Ovary (tissue), 9 donors: ENCODE data around the gene UQCR11. TPM values are rescaled to one million over a fixed set of nuclear protein-coding genes. Genes with fewer than 3 reads are reported as not detected.
A peak's percentile ranks its signal among the peaks of the same experiment; 100 is the strongest.

Experiments
- DNase-seq, 5 donors: peaks; one replicate each; pipeline ENCODE4 v3.0.0-alpha.2; 2019 to 2020
- H3K27ac ChIP-seq, 2 donors: fragments of 200-600 bp; one replicate each; pipeline versions ENCODE4 v1.5.1 to v1.8.0; 2019 to 2022
- H3K27me3 ChIP-seq: fragments of 200-600 bp; one replicate; pipeline ENCODE4 v1.8.0; 2022
- H3K36me3 ChIP-seq: fragments of 200-600 bp; sonication (generic); one replicate; pipeline ENCODE4 v1.5.1; 2019
- H3K4me1 ChIP-seq: one replicate; pipeline ENCODE4 v1.8.1; 2013; ENCODE audit warnings: mild to moderate bottlenecking, moderate library complexity; ENCODE audit not compliant: insufficient read depth
- H3K4me3 ChIP-seq: fragments of 200-600 bp; sonication (generic); one replicate; pipeline ENCODE4 v1.5.1; 2017
- H3K9me3 ChIP-seq, 2 donors: fragments of 200-600 bp in 1 of 2; sonication (generic) in 1 of 2; one replicate each; pipeline versions ENCODE4 v1.5.1 to v1.8.1; 2013 to 2019; ENCODE audit warnings: mild to moderate bottlenecking in 1 of 2, moderate library complexity in 1 of 2
- EP300 ChIP-seq: sonication (generic); formaldehyde crosslinking; IDR thresholded peaks from one replicate; pipeline ENCODE4 v1.6.1; 2017; ENCODE audit warnings: antibody characterized with exemption
- POLR2A ChIP-seq: fragments of 450-650 bp; IDR thresholded peaks from one replicate; pipeline ENCODE4 v1.6.1; 2017; ENCODE audit warnings: antibody characterized with exemption, mild to moderate bottlenecking, moderate library complexity
- WGBS, 3 donors: extraction: QIAGEN DNeasy Blood & Tissue Kit in 1 of 3; methylation state at CpG; one replicate each; pipeline versions ENCODE4 v1.1.5 to v1.1.7; 2013 to 2017; 5-methylcytosine and 5-hydroxymethylcytosine counted together
- intact Hi-C, 4 donors: fragments of 100-400 bp; cut with DNase I; formaldehyde crosslinking; loops; one replicate each; pipeline versions ENCODE4 v1.11.0 to v1.15.1; 2022 to 2023
- polyA plus RNA-seq, 2 donors: library from polyadenylated mRNA; stranded (reverse); fragments of 200-250 nt in 1 of 2; fragments of 350-450 nt in 1 of 2; fragmentation: Illumina TruSeq in 1 of 2; extraction: RNeasy Lipid Tissue Mini Kit (QIAGEN cat#74804) in 1 of 2; gene quantifications; one replicate each; pipeline ENCODE4 v1.2.3, GENCODE V29; 2013 to 2014
- total RNA-seq, 7 donors: library from RNA; depleted of rRNA in 2 of 7; stranded (reverse); fragments of >200 nt in 2 of 7; fragmentation: NEBNext Ultra II Directional in 3 of 7; extraction: Animal tissue kit (Norgen Biotek cat#: 25700) in 3 of 7; gene quantifications; one replicate each; pipeline versions ENCODE4 v1.1.0 to v1.2.4, GENCODE V29; 2016 to 2023
- TF ChIP-seq, protein P1 (sequence below), 3 donors: fragments of 450-650 bp in 2 of 3; fragments of 200-600 bp in 1 of 3; IDR thresholded peaks; one replicate each; pipeline versions ENCODE4 v1.5.1 to v1.8.0; 2016 to 2022; ENCODE audit warnings: antibody characterized with exemption in 3 of 3, mild to moderate bottlenecking in 1 of 3
- donor health status: DM: no; HTN: no; CAD: no; lungs with moderate emphysema.
- donor health status: DM: no; HTN: no; CAD: no.
- donor health status: Bipolar disorder and iron deficiency.
- donor health status: DM: yes; HTN: yes; CAD: no.
- donor health status: DM: no; HTN: no; CAD: no.
- donor health status: DM: yes; HTN: yes; CAD: no.

The UQCR11 gene
- total and polyA plus RNA-seq, 9 donors: 39.5 to 132 (median 92.9) TPM

DNA sequence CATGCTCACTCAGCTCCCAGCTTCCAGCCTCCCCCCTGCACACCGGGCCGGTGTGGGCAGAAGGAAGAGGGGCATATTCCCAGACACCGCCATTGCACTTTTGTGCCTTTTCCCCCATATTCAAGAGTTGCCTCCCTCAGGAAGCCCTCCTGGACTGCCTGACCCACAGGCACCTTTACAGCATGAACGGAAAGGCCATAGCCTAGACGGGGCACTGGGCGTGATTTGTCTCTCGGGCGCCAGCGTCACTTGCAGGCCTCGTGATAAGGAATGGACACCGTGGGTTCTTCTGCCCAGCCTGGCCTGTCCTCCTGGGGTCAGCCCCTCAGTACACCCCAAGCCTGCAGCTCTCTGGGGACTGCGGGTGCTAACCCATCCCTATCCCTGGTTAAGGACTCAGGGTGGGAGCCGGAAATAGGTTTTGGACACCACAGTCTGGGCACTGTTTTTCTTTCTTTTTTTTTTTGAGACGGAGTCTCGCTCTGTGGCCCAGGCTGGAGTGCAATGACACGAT, 933 bp upstream of the UQCR11 start:
- Histone ChIP-seq H3K4me3 (peak overlapping the region; percentile 81), H3K36me3 (no peaks in the 10 kb centered on the region), H3K4me1 (peaks cover 17% of the 10 kb centered on the region), H3K9me3 (no peaks in the 10 kb centered on the region), H3K27ac (peak overlapping the region; percentile 14 to 77), H3K27me3 (no peaks in the 10 kb centered on the region)
- intact Hi-C loops: loop anchor here in 3 of 4 donors (2.0 to 5.0 kb wide), 3 partner anchors 41 to 47 kb away; partner anchors contain the start of gene TCF3 (in 2 of the 3)
- 5 to 13% (median 6%) methylated on average over 16 of the region's 16 CpGs for WGBS, 3 donors
- TF ChIP-seq, protein P1, sequence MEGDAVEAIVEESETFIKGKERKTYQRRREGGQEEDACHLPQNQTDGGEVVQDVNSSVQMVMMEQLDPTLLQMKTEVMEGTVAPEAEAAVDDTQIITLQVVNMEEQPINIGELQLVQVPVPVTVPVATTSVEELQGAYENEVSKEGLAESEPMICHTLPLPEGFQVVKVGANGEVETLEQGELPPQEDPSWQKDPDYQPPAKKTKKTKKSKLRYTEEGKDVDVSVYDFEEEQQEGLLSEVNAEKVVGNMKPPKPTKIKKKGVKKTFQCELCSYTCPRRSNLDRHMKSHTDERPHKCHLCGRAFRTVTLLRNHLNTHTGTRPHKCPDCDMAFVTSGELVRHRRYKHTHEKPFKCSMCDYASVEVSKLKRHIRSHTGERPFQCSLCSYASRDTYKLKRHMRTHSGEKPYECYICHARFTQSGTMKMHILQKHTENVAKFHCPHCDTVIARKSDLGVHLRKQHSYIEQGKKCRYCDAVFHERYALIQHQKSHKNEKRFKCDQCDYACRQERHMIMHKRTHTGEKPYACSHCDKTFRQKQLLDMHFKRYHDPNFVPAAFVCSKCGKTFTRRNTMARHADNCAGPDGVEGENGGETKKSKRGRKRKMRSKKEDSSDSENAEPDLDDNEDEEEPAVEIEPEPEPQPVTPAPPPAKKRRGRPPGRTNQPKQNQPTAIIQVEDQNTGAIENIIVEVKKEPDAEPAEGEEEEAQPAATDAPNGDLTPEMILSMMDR (IDR thresholded peaks at IDR 0.05): no peak
- TF ChIP-seq POLR2A (no peak), EP300 (no peak)
- DNase-seq: no peak

DNA sequence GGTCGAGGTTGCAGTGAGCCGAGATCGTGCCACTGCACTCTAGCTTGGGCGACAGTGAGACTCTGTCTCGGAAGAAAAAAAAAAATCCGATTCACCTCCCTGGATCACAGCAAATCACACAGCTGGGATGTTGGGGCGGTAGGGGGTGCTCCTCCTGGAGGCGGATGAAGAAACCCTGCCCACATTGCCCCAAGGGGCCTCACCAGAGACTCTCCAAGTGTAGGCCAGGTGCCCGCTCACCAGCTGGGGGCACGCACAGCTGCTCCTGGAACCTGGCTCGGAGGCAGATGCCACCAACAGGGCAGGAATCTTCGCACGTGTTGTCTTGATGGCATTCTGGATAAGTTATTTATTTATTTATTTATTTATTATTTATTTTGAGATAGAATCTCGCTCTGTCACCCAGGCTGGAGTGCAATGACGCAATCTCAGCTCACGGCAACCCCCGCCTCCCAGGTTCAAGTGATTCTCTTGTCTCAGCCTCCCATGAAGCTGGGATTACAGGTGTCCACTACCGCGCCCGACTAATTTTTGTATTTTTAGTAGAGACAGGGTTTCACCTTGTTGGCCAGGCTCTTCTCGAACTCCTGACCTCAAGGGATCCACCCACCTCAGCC, 3.1 kb downstream of the UQCR11 start:
- no peaks in the 10 kb centered on the region for H3K36me3 ChIP-seq
- TF ChIP-seq, protein P1 (IDR thresholded peaks at IDR 0.05): no peak
- TF ChIP-seq EP300 (no peak), POLR2A (no peak)
- H3K4me1 ChIP-seq: peaks cover 17% of the 10 kb centered on the region
- peak in 1 of 5 donors; percentile 29 for DNase-seq
- no peak overlapping the region for H3K27ac ChIP-seq
- H3K9me3 ChIP-seq: no peaks in the 10 kb centered on the region
- H3K27me3 ChIP-seq: no peaks in the 10 kb centered on the region
- intact Hi-C loops: no loop called here
- no peak overlapping the region for H3K4me3 ChIP-seq
- WGBS, 3 donors: 91 to 92% (median 92%) methylated on average over 21 of the region's 21 CpGs

DNA sequence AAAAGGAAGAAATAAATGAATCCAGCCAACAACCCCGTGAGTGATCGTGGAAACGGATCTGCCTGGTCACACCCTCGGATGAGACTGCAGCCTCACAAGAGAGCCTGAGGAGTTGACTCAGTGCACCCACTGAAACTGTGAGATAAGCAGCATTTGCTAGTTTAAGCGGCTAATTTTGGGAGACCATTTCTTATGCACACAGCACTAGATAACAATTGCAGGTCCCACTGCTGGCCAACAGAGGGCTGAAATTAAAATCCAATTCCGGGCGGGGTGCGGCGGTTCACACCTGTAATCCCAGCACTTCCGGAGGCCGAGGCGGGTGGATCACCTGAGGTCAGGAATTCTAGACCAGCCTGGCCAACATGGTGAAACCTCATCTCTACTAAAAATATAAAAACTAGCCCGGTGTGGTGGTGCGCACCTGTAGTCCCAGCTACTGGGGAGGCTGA, 3.6 kb downstream of the UQCR11 start:
- no peaks in the 10 kb centered on the region for H3K27me3 ChIP-seq
- DNase-seq: no peak
- H3K27ac ChIP-seq: no peak overlapping the region
- no peaks in the 10 kb centered on the region for H3K36me3 ChIP-seq
- no peak overlapping the region for H3K4me3 ChIP-seq
- WGBS, 3 donors: 91 to 93% (median 91%) methylated on average over 14 of the region's 14 CpGs
- intact Hi-C loops: no loop called here
- TF ChIP-seq POLR2A (no peak), EP300 (no peak)
- TF ChIP-seq, protein P1 (IDR thresholded peaks at IDR 0.05): no peak
- H3K4me1 ChIP-seq: peaks cover 17% of the 10 kb centered on the region
- H3K9me3 ChIP-seq: no peaks in the 10 kb centered on the region

DNA sequence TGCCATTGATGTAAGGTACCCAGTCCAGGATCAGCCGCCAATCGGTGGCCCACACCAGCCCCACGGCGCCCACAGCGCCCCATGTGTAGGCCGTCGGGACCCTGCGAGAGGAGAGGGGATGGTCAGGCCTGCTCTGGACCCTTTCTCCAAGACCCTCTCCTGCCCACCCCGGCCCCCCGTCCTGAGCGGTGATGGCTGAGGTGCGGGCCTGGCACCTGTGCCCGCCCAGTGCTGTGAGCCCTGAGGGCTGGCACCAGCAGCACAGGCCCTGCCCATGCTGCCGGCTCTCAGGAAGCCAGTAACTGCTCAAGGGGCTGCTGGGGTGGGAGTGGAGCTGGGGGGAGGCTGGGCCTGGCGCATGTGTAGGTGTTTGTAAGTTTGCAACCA, 5.8 kb downstream of the UQCR11 start:
- 88 to 97% (median 91%) methylated on average over 14 to 15 of the region's 15 CpGs for WGBS, 3 donors
- DNase-seq: no peak
- no peak for TF ChIP-seq EP300
- no peak for TF ChIP-seq POLR2A
- TF ChIP-seq, protein P1 (IDR thresholded peaks at IDR 0.05): no peak
- H3K4me3 ChIP-seq: no peak overlapping the region
- H3K27me3 ChIP-seq: no peaks in the 10 kb centered on the region
- H3K9me3 ChIP-seq: no peaks in the 10 kb centered on the region
- H3K36me3 ChIP-seq: no peaks in the 10 kb centered on the region
- H3K27ac ChIP-seq: no peak overlapping the region
- peaks cover 11% of the 10 kb centered on the region for H3K4me1 ChIP-seq
- intact Hi-C loops: no loop called here
